Endodermal cell (in vitro differentiated cells): Measurements from ENCODE around the gene LECT2. TPM values are rescaled to one million over a fixed set of nuclear protein-coding genes. Genes with fewer than 3 reads are reported as not detected.

ENCODE experiments used
- DNase-seq: peaks from one replicate; pipeline ENCODE4 v3.0.0-alpha.2; 2017
- H3K27ac ChIP-seq: 2 replicates; pipeline ENCODE4 v1.5.1; 2013; ENCODE audit warnings: mild to moderate bottlenecking, low read depth, low read length, moderate library complexity
- H3K27me3 ChIP-seq: 2 replicates; pipeline ENCODE4 v1.6.1; 2013; ENCODE audit warnings: mild to moderate bottlenecking, low read length, moderate library complexity; ENCODE audit not compliant: insufficient read depth, control insufficient read depth, poor library complexity, severe bottlenecking
- H3K36me3 ChIP-seq: 2 replicates; pipeline ENCODE4 v1.7.0; 2013; ENCODE audit warnings: mild to moderate bottlenecking, low read length, moderate library complexity; ENCODE audit not compliant: control insufficient read depth, insufficient read depth
- H3K4me1 ChIP-seq: one replicate; pipeline ENCODE4 v1.7.0; 2013; ENCODE audit warnings: low read length; ENCODE audit not compliant: control insufficient read depth, insufficient read depth
- H3K4me3 ChIP-seq: 2 replicates; pipeline ENCODE4 v1.5.1; 2013; ENCODE audit warnings: mild to moderate bottlenecking, low read length, moderate library complexity
- H3K9ac ChIP-seq: 2 replicates; pipeline ENCODE4 v1.6.1; 2013; ENCODE audit warnings: mild to moderate bottlenecking, low read length, moderate library complexity; ENCODE audit not compliant: poor library complexity, severe bottlenecking; ENCODE audit errors: extremely low read depth
- H3K9me3 ChIP-seq: 2 replicates; pipeline ENCODE4 v1.6.1; 2013; ENCODE audit warnings: mild to moderate bottlenecking, low read length, moderate library complexity; ENCODE audit not compliant: control insufficient read depth
- H3K27ac Mint-ChIP-seq: 2 replicates; pipeline ENCODE4 v1.8.0; 2020; ENCODE audit warnings: mixed read lengths
- H3K27me3 Mint-ChIP-seq: 2 replicates; pipeline ENCODE4 v1.8.0; 2021; ENCODE audit warnings: mild to moderate bottlenecking, mixed read lengths; ENCODE audit not compliant: insufficient read depth
- H3K36me3 Mint-ChIP-seq: 2 replicates; pipeline ENCODE4 v1.8.0; 2020; ENCODE audit warnings: low read depth, mixed read lengths
- H3K4me1 Mint-ChIP-seq: 2 replicates; pipeline ENCODE4 v1.8.0; 2020; ENCODE audit warnings: mixed read lengths
- H3K4me3 Mint-ChIP-seq: 2 replicates; pipeline ENCODE4 v1.8.0; 2020; ENCODE audit warnings: mild to moderate bottlenecking, moderate library complexity, mixed read lengths
- H3K9me3 Mint-ChIP-seq: 2 replicates; pipeline ENCODE4 v1.8.0; 2020; ENCODE audit warnings: mild to moderate bottlenecking, mixed read lengths
- CTCF ChIP-seq: fragments of 200-600 bp; sonication (generic); conservative IDR thresholded peaks from 2 replicates; pipeline ENCODE4 v1.5.0; 2021; ENCODE audit warnings: antibody characterized with exemption, mild to moderate bottlenecking
- WGBS, 2 experiments: methylation state at CpG; one replicate each; pipeline versions ENCODE4 v1.1.5 to v1.1.7; 2013; ENCODE audit warnings: missing lambda C conversion rate in 2 of 2, mixed read lengths in 1 of 2; ENCODE audit not compliant: insufficient coverage in 1 of 2, insufficient read length in 1 of 2; 5-methylcytosine and 5-hydroxymethylcytosine counted together
- total RNA-seq, 2 donors: library from RNA; stranded (reverse); fragmentation: NEBNext Ultra II Directional in 1 of 2; extraction: Animal tissue kit (Norgen Biotek cat#: 25700) in 1 of 2; gene quantifications; 2 replicates in 1 of 2; 3 replicates in 1 of 2; pipeline ENCODE4 v1.2.1, GENCODE V29; 2021

LECT2 gene
- total RNA-seq, 2 donors from 2014 or later, result not detected

DNA sequence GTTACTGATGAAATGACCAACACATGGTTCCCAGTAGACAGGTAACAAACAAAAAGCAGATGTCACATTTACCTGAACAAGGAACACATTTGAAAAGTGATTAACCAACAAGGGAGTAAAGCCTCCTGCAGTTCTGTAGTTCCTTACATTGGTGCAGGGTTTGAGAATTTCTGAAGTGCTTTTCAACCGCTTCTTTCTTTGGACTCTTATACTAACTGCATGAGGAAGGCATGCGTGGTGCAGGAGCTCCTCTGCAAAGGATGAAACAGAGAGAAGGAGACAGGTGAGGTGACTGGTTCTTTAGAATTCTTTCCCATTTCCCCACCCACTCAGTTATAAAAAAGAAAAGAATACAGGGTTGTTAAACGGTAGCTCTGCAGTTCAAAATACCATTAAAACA is 54.5 kb downstream of the LECT2 start:
- DNase-seq, result no peak
- Histone ChIP-seq H3K36me3 (no peaks in the 10 kb centered on the region), H3K4me3 (no peak overlapping the region), H3K27ac (no peak overlapping the region), H3K9me3 (no peaks in the 10 kb centered on the region), H3K27me3 (peaks cover 5% of the 10 kb centered on the region), H3K4me1 (no peaks in the 10 kb centered on the region), H3K9ac (no peak overlapping the region)
- Mint-ChIP-seq H3K27ac (no peak overlapping the region), H3K4me1 (no peaks in the 10 kb centered on the region), H3K27me3 (peaks cover 39% of the 10 kb centered on the region), H3K9me3 (no peaks in the 10 kb centered on the region), H3K36me3 (no peaks in the 10 kb centered on the region), H3K4me3 (no peak overlapping the region)
- 84% methylated on average over 3 of the region's 3 CpGs; no CpG with 5 or more reads in 1 of the 2 experiments for WGBS, 2 experiments
- TF ChIP-seq CTCF, result no peak

DNA sequence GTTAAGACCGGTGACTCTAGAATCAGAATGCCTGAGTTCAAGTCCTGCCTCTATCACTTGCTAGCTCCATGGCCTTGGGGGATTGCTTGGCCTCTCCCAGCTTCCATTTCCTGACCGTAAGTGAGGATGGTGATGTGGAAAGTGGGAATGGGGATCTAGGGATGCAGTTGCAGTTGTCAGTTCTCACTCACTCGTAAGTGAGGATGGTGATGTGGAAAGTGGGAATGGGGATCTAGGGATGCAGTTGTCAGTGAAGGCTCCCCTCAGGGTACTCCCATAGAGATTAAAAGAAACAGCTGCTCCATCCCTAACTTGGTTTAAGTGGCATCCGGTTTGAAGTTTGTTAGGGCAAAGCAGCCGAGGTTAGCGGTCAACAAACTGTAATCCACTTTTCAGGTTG is 56.1 kb downstream of the LECT2 start:
- no peaks in the 10 kb centered on the region for H3K4me1 ChIP-seq
- Mint-ChIP-seq H3K9me3 (no peaks in the 10 kb centered on the region), H3K4me1 (peaks cover 6% of the 10 kb centered on the region), H3K27me3 (peaks cover 36% of the 10 kb centered on the region), H3K36me3 (no peaks in the 10 kb centered on the region), H3K27ac (no peak overlapping the region), H3K4me3 (no peak overlapping the region)
- H3K36me3 ChIP-seq, result no peaks in the 10 kb centered on the region
- WGBS, 2 experiments, result 85 to 89% methylated on average over 4 to 6 of the region's 6 CpGs
- no peak for DNase-seq
- no peaks in the 10 kb centered on the region for H3K9me3 ChIP-seq
- TF ChIP-seq CTCF, result no peak
- H3K27ac ChIP-seq, result no peak overlapping the region
- H3K9ac ChIP-seq, result no peak overlapping the region
- H3K4me3 ChIP-seq, result no peak overlapping the region
- H3K27me3 ChIP-seq, result peaks cover 5% of the 10 kb centered on the region

Other genes with a start within 250 kb of the LECT2 start
- 1 to 10 TPM; 2.5 to 5.9 TPM for gene SLC25A48, start 120.3 kb downstream of the LECT2 start, total RNA-seq
- gene IL9, start 59.1 kb downstream of the LECT2 start, total RNA-seq, result not detected
- gene TGFBI, start 74.0 kb upstream of the LECT2 start, total RNA-seq, result 1 to 10 TPM; 2.8 to 4.9 TPM
- gene SMAD5, start 177.9 kb upstream of the LECT2 start, total RNA-seq, result 100 to 1,000 TPM in 1 of 2 donors, 10 to 100 TPM in 1; 97.8 to 105 TPM
- under 1 TPM; 0.15 to 0.20 TPM for gene SMIM32, start 238.2 kb upstream of the LECT2 start, total RNA-seq